ENCODE data around the gene MYO3B.

MYO3B gene

GRCh38 chr2:170587922-170588321 lies 410.0 kb downstream of the MYO3B start:
- H3K4me3 ChIP-seq (replicated peaks in 1 of 2; ENCODE audit: low read depth in 2 of 2, low read length in 2 of 2) = no peak overlapping the region
- no peak for TF ChIP-seq CTCF (IDR thresholded peaks at IDR 0.05; ENCODE audit: low read depth, low read length)
- DNase-seq (ENCODE audit: low read depth in 2 of 2) = peak in 1 of 2 donors; percentile 2

- no peak overlapping the region for H3K4me3 ChIP-seq (replicated peaks in 1 of 2; ENCODE audit: low read depth in 2 of 2, low read length in 2 of 2)
- TF ChIP-seq CTCF (IDR thresholded peaks at IDR 0.05; ENCODE audit: low read depth, low read length) = no peak
- no peak for DNase-seq (ENCODE audit: low read depth in 2 of 2)
These were observed 410.8 kb downstream of the MYO3B start for GRCh38 chr2:170588729-170589128.

GRCh38 chr2:170596576-170596975 lies 418.6 kb downstream of the MYO3B start:
- no peak overlapping the region for H3K4me3 ChIP-seq (replicated peaks in 1 of 2; ENCODE audit: low read depth in 2 of 2, low read length in 2 of 2)
- no peak for TF ChIP-seq CTCF (IDR thresholded peaks at IDR 0.05; ENCODE audit: low read depth, low read length)
- DNase-seq (ENCODE audit: low read depth in 2 of 2) = no peak

- H3K4me3 ChIP-seq (replicated peaks in 1 of 2; ENCODE audit: low read depth in 2 of 2, low read length in 2 of 2) = no peak overlapping the region
- no peak for TF ChIP-seq CTCF (IDR thresholded peaks at IDR 0.05; ENCODE audit: low read depth, low read length)
- no peak for DNase-seq (ENCODE audit: low read depth in 2 of 2)
These were observed 420.1 kb downstream of the MYO3B start for GRCh38 chr2:170598067-170598395.

- no peak overlapping the region for H3K4me3 ChIP-seq (replicated peaks in 1 of 2; ENCODE audit: low read depth in 2 of 2, low read length in 2 of 2)
- TF ChIP-seq CTCF (IDR thresholded peaks at IDR 0.05; ENCODE audit: low read depth, low read length) = no peak
- no peak for DNase-seq (ENCODE audit: low read depth in 2 of 2)
These were observed 423.5 kb downstream of the MYO3B start for GRCh38 chr2:170601489-170601888.

GRCh38 chr2:170605862-170606261 lies 427.9 kb downstream of the MYO3B start:
- DNase-seq (ENCODE audit: low read depth in 2 of 2) = no peak
- no peak for TF ChIP-seq CTCF (IDR thresholded peaks at IDR 0.05; ENCODE audit: low read depth, low read length)
- no peak overlapping the region for H3K4me3 ChIP-seq (replicated peaks in 1 of 2; ENCODE audit: low read depth in 2 of 2, low read length in 2 of 2)

- TF ChIP-seq CTCF (IDR thresholded peaks at IDR 0.05; ENCODE audit: low read depth, low read length) = no peak
- H3K4me3 ChIP-seq (replicated peaks in 1 of 2; ENCODE audit: low read depth in 2 of 2, low read length in 2 of 2) = no peak overlapping the region
- no peak for DNase-seq (ENCODE audit: low read depth in 2 of 2)
These were observed 429.2 kb downstream of the MYO3B start for GRCh38 chr2:170607171-170607570.

Measured in cardiac fibroblast (primary cell).